GM20000 (cell line): ENCODE data around the gene TBC1D1.

Source experiments
- DNase-seq: peaks from one replicate; pipeline ENCODE4 v3.0.0; 2012; ENCODE audit warnings: low spot score
- CTCF ChIP-seq: IDR thresholded peaks from 2 replicates; pipeline ENCODE4 v1.5.1; 2012; ENCODE audit warnings: mild to moderate bottlenecking, control low read depth; ENCODE audit errors: extremely low read depth, missing control alignments

Gene TBC1D1

GRCh38 chr4:38060829-38061431 lies 170.0 kb downstream of the TBC1D1 start:
- TF ChIP-seq CTCF, result no peak
- DNase-seq, result no peak

GRCh38 chr4:38062088-38062775 lies 171.3 kb downstream of the TBC1D1 start:
- peak; percentile 60 for DNase-seq
- TF ChIP-seq CTCF, result peak; percentile 51

- no peak for DNase-seq
- TF ChIP-seq CTCF, result no peak
Measured at GRCh38 chr4:38062776-38063097, 171.9 kb downstream of the TBC1D1 start.

GRCh38 chr4:38065176-38065575 lies 174.3 kb downstream of the TBC1D1 start:
- DNase-seq, result no peak
- no peak for TF ChIP-seq CTCF

GRCh38 chr4:38065900-38066299 lies 175.0 kb downstream of the TBC1D1 start:
- no peak for DNase-seq
- no peak for TF ChIP-seq CTCF

GRCh38 chr4:38067499-38067898 lies 176.6 kb downstream of the TBC1D1 start:
- DNase-seq, result peak; percentile 32
- TF ChIP-seq CTCF, result no peak

- no peak for DNase-seq
- TF ChIP-seq CTCF, result no peak
Measured at GRCh38 chr4:38068107-38068506, 177.2 kb downstream of the TBC1D1 start.
